CD4-positive, alpha-beta T cell treated with Interleukin-10 for 1 hour (primary cell): ENCODE measurements around the gene PAM.

Source experiments
- DNase-seq: peaks from one replicate; pipeline ENCODE4 v3.0.0-alpha.2; 2020

PAM gene

GRCh38 chr5:102815540-102816332 is 60.6 kb downstream of the PAM start:
- no peak for DNase-seq

DNA sequence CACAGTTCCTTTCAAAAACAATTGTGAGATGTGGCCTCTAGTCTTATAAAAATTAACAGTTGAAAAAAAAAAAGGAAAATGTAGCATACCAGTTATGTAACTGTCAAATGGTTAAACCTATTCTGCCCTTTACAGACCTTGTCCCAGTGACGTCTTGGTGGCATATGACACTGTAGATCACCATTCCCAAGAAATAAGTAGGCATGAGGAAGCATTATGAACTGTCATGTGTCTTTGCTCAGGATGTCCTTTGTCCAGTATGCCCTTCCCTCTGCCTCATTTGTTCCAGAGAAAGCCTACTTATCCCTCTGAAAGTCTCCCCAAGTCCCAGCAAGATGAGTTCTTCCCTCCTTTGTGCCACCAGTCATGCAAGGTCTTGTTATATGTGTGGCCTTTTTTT is 63.2 kb downstream of the PAM start:
- DNase-seq: no peak

GRCh38 chr5:102818934-102819333 is 63.8 kb downstream of the PAM start:
- DNase-seq: no peak

GRCh38 chr5:102819634-102820033 is 64.5 kb downstream of the PAM start:
- no peak for DNase-seq

DNA sequence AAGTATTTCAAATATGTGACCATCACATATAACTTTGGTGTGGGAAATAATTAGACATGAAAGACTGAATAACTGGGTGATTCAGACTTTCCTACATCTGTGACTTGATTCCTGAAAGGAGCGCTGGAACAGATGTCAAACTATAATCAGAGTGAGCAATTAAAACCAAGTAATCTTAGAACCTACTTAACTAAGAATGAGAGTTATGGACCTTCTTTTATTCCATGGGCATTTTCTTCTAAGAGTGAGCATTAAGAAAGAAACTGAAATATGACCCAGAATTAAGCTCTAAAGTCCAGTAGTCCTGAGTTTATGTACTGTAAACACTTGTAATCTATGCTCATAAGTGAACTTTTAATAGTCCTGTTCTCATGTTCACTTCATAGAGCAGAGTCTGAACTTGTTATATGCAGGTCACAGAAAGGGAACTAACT is 68.4 kb downstream of the PAM start:
- no peak for DNase-seq

DNA sequence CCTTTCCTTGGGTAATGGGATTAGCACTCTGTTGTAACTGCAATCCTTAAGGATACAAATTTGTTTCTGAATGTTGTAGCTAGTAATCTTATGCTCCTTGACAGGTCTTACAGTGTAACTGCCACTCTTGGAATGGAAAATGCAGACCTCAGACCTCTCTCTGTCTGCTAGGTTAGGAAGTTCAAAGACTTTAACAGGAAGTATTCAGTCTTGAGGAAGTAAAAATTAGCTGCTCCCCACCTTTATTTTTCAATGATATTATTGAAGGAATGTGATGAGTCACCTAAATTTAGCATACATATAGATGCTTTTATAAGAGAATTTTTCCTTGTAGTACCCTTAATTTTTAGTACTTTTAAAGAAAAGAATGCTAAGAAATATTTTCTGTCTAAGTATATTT is 71.5 kb downstream of the PAM start:
- no peak for DNase-seq

GRCh38 chr5:102830241-102830640 is 75.1 kb downstream of the PAM start:
- DNase-seq: no peak

- DNase-seq: no peak
Measured at GRCh38 chr5:102832445-102832844, 77.3 kb downstream of the PAM start.

GRCh38 chr5:102833146-102833545 is 78.0 kb downstream of the PAM start:
- no peak for DNase-seq

- DNase-seq: no peak
Measured at GRCh38 chr5:102834438-102834964, 79.4 kb downstream of the PAM start.

DNA sequence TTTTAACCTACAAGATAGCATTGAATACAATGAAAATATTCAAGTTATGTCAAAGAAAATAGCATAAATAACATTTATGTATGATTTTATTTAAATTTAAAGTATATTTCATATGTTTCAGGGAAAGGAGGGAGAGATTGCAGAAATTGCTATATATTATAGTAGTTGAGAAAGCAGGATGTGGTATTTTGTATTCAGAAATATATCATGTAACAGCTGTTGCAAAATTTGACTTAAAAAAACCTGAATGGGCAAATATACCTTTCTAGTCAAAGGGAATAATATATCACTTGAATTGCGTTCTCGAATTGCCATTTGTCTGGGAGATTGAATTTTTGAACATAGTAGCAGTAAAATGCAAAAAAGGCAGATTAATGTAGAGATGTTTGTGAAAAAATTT is 80.6 kb downstream of the PAM start:
- DNase-seq: no peak

- DNase-seq: no peak
Measured at GRCh38 chr5:102841021-102841420, 85.9 kb downstream of the PAM start.

GRCh38 chr5:102843997-102844396 is 88.9 kb downstream of the PAM start:
- no peak for DNase-seq

DNA sequence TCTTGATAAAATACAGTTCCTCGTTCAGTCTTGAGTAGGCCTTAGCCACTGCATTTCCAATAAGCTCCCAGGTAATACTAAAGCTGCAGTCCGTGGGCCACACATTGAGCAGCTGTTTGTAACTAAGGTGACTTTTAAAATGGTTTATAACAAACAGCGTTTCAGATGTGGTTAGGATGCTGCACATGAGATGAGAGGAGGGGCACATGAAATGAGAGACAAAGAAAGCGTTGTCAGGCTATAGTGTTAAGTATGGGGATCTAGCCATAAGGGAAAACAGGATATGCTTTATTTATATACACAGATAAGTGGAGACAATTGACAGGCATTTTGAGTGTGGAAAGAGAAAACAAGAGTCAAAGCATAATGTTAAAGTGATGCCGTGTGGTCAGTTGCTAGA is 89.9 kb downstream of the PAM start:
- no peak for DNase-seq

- no peak for DNase-seq
Measured at GRCh38 chr5:102850503-102850902, 95.4 kb downstream of the PAM start.

DNA sequence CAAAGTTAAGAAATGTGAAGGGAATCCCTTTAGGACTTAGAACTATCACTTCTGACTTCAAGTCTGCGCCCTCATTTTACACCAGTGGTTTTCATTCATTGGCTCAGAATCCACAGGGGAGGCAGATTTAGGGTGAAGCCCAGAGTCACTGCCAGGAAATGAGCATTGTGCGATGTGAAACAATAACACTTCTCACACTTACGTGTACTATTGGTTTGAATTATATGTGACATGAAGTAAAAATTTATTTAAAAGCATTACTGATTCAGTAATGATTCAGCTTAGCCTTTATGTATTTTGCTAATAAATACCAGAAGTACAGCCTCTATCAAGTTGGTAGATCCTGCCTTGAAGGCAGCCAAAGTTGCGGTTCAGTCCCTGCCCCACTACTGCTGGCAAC is 98.6 kb downstream of the PAM start:
- DNase-seq: peak; percentile 62

GRCh38 chr5:102855681-102856388 is 100.7 kb downstream of the PAM start:
- no peak for DNase-seq

GRCh38 chr5:102856389-102856777 is 101.3 kb downstream of the PAM start:
- no peak for DNase-seq

DNA sequence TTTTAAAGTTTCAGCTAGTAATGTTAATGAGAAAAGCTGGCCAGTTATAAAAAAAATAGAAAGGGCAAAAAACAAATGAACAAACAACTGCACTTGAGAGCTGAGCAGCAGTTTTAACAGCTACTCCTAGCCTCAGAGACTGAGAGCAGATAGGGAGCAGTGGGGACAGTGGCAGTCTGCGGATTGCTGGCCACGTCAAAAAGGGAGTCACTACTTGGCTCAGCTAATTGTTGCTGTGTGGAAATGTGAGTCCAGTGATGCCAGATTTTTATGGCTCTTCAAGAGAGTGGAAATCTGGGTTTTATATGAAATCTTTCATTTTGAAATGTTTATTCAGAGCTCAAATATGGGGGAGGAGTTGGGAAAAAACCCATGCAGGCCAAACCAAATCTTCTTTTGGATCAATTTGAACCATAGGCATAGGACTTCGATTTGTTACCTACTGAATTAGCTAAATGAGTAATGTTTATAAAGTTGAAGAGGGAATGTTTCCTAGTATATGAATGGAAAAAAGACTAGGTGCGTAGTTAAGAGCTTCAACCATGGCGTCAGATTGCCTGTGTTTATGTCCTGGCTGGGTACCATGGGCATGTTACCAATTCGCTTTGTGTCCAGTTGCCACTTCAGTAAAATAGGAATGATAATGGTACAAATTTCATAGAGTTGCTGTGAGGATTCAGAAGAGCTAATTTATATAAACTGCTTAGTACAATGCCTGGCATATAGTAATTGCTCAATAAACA is 102.1 kb downstream of the PAM start:
- DNase-seq: no peak

DNA sequence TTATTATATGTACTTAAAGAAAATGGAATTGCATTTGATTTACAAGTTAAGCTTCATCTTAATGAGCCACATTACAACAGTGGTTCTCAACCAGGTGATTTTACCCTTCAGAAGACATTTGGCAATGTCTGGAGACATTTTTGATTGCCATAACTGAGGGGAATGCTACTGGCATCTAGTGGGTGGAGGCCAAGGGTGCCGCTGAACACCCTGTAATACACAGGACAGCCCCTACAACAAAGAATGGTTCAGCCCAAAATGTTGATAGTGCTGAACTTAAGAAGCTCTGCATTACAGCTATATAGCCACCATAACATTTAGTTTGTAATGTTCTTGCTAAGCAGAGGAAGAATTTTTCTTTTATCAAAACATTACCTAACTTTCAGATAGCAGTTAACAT is 103.1 kb downstream of the PAM start:
- no peak for DNase-seq

DNA sequence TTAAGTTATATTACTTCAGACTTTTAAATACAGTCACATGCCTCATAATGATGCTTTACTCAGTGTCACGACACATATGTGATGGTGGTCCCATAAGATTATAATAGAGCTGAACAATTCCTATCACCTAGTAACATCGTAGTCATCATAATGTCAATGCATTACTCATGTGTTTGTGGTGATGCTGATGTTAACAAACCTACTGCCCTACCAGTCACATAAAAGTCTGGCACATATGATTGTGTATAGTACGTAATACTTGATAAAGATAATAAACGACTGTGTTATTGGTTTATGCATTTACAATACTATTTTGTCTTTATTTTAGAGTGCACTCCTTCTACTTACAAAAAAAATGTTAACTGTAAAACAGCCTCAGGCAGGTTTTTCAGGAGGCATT is 103.7 kb downstream of the PAM start:
- DNase-seq: no peak

DNA sequence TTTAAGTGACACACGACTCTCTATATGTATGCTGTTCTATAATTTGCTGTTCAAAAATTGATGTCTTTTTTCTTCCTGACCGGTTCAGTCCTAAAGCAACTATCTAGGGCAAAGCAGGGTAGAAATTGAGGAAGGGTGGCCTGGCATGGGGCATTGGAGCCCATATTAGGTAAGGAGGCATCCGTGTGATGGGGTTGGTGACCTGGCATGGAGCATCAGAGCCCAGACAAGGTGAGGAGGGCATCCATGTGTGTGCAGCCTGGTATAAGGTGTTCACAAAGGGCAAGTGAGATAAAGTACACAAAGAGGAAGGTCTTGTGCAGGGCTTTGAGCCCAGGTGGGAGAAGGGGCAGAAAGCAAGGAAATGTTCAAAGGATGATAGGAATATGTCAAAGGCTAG is 104.9 kb downstream of the PAM start:
- no peak for DNase-seq

DNA sequence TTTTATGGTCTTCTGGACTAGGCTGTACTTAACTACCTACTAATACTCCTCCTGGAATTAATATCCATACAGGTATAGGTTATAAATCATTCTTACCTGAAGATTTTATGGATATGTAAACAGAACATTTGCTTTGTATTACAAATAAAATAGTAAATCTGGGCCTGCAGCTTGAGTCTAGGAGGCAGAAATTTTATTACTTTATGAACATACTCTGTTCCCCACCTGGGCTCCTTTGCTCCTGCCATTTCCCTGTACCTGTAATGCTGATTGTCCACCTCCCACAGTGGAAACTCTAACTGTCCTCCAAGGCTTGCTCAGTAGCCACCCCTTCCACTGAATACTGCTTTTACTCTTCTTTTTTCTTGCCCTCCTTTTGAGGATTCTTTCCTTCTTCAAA is 108.0 kb downstream of the PAM start:
- DNase-seq: no peak
